HG03565 (cell line): ENCODE results near the gene HSD11B1L.
A peak's percentile ranks its signal among the peaks of the same experiment; 100 is the strongest.
"Not testable (repeated sequence)": the region's sequence is repeated elsewhere in the genome, so short reads cannot be mapped to it uniquely, and the experiment has no call there.

Source experiments
- ATAC-seq: cut with Tn5 transposase; IDR thresholded peaks from one replicate; pipeline ENCODE4 v1.9.1; 2021; ENCODE audit warnings: mild to moderate bottlenecking, moderate library complexity; ENCODE audit not compliant: unreplicated experiment

Gene HSD11B1L

GRCh38 chr19:5686647-5687359, 6.0 kb downstream of the HSD11B1L start:
- peak; percentile 40 for ATAC-seq

GRCh38 chr19:5687360-5688198, 6.8 kb downstream of the HSD11B1L start:
- ATAC-seq: no peak

DNA sequence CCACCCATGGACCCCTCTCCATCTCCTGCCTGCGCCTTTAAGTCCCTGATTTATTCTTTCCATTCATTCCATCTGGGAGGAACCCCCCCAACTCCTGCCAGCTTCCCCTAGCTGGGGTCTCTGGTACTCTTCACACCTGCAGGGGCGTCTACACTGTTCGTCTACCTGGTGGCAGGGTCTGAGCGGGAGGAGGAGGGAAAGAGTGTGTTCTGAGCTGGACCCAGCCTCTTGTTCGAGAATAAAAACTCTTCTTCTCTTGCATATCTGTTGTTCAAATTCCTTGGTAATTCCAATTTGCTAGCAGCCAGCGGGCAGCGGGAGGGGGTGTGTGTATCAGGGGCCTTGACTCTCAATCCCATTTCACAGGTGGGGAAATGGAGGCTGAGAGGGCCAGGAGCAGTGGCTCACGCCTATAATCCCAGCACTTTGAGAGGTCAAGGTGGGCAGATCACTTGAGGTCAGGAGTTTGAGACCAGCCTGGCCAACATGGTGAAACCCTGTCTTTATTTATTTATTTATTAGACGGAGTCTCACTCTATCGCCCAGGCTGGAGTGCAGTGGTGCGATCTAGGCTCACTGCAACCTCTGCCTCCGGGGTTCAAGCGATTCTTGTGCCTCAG, 7.5 kb downstream of the HSD11B1L start:
- ATAC-seq: not testable (repeated sequence)

DNA sequence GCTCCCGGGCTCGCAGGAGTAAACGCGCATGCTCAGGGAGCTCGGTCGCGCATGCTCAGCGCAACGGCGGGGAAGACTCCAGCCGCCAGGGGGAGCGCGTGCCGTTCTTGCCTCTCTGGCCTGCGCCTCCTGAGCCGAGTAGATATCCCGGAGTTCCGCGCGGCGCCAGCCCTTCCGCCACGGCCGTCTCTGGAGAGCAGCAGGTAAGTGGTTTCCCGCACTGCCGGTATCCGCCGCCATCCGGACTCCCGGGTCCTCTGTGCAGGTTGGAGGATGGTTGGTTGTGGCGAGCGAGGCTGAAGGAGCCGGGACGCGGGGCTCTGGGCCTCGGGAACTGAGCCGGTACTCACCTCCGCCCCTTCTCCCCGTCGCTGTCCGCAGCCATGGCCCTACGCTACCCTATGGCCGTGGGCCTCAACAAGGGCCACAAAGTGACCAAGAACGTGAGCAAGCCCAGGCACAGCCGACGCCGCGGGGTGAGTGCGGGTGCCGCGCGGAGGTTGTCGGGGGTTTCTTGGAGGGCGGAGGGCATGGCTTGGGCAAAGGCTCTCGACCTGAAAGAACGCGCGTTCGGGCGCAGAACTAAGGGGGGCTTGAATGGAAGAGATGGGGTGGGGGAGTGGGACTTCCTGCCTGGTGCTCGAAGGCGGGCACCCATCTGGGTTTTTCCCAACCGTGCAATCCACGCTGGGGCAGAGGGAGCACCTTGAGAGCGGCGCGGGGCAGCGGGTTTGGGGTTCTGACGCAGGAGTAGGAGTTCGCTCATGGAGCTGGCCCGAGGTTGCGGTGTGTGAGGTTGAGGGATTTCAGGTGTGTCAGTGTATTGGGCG, 9.5 kb downstream of the HSD11B1L start, which contains the start of gene RPL36:
TSS of gene RPL36 (plus strand) at position 171 of the 830 bp plus-strand sequence. CDS start at position 384, 213 bp downstream.
- ATAC-seq: peak; percentile 41

DNA sequence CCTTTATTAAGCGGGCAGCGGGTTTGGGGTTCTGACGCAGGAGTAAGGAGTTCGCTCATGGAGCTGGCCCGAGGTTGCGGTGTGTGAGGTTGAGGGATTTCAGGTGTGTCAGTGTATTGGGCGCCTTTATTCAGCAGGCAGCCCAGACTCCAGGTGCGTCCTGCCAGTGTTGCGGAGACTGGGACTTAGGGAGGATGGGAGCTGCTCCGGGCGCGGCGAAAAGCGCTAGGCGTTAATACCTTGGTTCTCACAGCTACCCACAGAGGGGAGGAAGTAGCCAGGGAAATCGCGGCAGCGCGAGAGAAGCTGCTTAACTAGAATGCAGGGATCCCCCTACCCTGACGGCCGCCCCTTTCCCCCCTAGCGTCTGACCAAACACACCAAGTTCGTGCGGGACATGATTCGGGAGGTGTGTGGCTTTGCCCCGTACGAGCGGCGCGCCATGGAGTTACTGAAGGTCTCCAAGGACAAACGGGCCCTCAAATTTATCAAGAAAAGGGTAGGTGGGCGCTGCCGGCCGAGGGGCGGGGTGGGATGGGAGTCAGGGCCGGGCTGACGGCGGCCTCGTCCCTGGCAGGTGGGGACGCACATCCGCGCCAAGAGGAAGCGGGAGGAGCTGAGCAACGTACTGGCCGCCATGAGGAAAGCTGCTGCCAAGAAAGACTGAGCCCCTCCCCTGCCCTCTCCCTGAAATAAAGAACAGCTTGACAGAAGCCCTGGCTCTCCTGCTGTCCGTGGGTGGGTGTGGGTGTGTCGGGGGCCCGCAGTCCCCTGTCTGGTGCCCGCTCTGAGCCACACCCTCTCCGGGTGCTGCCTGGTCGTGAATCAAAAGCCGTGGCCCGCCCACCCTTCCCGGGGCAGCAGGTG, 10.4 kb downstream of the HSD11B1L start:
- ATAC-seq: no peak

DNA sequence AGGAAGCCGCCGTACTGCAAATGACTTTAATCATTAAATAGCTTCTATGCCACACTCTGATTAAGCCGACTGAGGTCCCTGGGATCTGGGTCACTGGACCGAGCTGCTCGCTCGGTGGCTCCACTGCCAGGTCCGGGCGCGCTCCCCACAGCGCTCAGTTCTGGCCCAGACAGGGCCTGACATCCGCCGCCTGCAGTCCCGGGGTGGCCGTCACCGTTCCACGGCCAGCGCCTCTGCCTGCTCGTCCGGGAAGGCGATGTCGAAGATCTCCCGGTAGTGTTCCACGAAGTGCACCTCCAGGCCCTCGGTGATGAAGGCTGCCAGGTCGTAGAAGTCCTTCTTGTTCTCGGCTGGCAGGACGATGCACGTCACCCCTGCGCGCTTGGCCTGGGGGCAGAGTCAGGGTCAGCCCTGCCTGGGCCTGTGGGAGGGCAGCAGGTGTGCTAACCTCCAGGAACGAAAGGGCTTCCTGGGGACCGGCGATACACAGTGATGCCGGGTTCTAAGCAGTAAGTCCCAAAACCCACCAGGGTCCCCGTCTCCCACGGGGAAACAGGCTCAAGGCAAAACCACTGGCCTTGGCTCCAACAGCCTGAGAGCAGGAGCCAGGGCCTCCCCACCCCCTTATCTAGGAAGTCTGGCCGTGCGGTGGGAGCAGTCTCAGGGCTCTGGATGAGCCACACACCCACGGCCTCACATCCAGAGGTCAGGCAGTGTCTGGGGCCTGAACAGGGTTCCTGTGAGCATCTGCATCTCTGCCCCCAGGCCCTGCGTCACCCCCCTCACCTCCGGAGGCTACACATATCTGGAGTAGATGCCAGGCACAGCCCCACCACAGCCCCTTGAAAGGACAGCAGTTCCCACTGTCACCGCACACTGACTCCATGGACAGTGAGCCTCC, 11.2 kb downstream of the HSD11B1L start:
- no peak for ATAC-seq

- no peak for ATAC-seq
These were observed 11.9 kb downstream of the HSD11B1L start for GRCh38 chr19:5692723-5693194.

DNA sequence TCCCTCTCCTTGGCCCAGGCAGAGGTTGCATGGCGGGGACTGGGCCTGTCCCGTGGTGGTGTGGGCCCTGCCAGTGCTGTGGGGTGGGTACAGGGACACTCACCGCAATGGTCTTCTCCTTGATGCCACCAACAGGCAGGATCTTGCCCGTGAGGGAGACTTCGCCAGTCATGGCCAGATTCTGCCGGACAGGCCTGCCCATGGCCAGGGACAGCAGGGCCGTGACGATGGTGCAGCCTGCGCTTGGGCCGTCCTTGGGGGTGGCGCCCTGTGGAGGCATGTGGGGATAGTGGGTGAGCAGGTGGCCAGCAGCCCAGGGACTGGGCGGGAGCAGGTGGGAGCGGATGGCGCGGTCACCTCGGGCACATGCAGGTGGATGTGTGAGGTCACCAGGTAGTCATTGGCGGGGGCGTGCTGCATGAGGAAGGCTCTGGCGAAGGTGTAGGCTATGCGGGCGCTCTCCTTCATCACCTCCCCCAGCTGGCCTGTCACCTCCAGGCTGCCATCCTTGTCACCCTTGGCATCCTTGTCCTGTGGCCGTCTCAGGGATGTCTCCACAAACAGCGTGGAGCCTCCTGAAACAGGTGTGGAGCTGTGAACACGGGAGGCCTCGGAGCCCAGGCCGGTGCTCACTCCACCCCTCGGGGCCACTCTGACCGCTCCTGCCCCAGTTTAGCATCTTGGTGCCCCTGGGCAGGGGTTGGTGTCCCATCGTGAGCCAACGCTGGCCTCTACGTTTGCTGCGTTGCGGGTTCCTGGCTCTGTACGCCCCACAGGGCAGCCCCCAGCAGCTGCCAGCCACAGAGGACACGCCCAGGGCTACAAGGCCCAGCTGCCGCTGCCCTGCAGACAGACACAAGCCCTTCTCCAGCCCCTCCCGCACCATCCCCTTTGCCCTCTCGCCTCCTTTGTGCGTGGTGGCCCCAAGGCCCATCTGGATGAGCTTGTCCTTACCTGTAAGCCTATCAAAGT, 12.7 kb downstream of the HSD11B1L start:
- ATAC-seq: no peak

DNA sequence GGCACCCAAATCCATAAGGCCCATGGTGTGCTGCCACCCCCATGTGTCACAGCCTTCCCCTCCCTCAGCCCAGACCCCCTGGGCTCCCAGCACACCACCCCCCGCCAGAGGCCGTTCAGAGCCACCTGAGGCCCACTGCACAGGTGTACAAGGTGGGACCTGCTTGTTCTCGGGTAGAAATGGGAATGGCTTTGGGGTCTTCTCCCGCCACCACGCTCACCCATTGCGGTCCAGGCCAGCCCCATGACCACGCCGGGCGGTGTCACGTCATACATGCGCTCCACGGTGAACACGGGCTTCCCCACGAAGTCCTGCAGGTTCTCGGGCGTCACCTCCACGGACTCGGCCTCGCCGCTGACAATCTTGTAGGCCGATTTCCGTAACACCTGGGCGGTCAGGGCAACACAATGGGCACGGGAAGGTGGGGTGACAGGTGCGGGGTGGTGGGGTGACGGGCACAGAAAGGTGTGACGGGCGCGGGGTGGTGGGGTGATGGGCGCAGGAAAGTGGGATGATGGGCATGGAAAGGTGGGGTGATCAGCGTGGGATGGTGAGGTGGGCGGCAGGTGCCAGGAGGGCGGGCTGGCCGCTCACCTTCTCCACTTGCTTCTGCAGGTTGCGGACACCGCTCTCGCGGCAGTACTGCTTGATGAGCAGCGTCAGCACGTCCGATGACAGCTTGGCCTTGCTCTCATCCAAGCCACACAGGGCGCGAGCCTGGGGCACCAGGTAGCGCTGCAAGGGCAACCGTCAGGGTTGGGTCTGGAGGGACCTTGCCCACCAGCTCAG, 13.5 kb downstream of the HSD11B1L start:
- no peak for ATAC-seq

- ATAC-seq: no peak
These were observed 14.3 kb downstream of the HSD11B1L start for GRCh38 chr19:5694956-5695648.

DNA sequence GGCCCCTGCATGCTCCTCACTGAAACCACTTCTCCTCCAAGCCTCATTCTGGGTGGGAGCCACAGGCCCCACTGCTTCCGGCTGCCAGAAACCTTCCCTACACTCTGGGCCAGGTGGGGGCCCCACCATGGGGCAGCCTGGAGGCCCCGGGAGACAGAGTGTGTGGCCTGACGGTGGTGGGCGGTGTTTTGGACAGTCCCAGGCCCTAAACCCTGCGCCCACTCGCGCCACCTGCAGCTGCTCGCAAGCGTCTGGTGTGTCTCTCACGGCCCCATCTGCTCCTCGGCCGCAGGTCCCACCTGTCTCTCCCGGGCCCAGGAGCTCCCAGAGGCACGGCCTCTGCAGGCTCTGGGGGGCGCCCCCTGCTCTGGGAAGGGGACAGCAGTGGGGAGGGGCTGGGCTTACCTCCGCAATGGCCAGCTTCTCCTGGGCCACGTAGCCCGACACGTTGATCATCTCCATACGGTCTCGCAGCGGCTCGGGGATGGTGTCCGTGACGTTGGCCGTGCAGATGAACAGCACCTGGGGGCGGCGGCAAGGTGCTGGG, 14.9 kb downstream of the HSD11B1L start:
- no peak for ATAC-seq

DNA sequence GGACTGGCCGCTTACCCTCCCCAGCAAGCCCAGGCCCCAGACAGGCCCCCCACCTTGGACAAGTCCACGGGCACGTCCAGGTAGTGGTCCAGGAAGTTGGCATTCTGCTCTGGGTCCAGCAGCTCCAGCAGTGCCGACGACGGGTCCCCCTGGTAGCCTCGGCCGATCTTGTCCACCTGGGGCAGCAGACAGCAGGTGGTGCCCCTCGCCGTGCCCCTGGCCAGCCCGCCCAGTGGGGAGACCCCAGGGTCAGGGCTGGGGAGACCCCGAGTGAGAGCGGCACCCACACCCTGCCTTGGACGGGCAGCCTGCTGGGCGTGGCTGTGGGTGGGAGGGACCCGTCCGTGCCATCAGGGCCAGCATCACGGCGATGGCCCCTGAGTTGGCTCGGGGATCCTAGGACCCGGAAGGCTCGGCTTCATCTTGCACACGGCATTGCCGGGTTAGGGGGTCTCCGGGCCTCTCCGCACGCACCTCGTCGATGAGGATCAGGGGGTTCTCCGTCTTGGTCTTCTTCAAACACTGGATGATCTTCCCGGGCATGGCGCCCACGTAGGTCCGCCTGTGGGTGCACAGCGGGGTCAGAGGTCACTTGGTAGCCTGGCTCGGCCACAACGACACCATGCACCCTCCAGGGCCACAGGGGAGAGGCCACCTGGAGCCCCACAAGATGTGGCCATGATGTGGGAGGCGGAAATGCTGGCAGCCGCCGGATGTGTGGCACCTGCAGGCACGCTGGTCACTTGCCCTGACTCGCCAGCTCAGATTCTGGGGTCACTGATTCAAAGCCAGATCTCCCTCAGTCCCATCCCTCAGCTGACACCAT, 15.6 kb downstream of the HSD11B1L start:
- ATAC-seq: no peak

- no peak for ATAC-seq
These were observed 16.4 kb downstream of the HSD11B1L start for GRCh38 chr19:5697022-5697889.
